GM12878 (cell line): ENCODE measurements around the gene ENPP7. TPM values are rescaled to one million over a fixed set of nuclear protein-coding genes. Genes with fewer than 3 reads are reported as not detected.

Source experiments
- ATAC-seq: fragments of 200-7000 bp; cut with Tn5 transposase; 3 replicates; pipeline ENCODE4 v1.9.1; 2020; ENCODE audit warnings: mild to moderate bottlenecking, moderate library complexity
- BruUV-seq: library from RNA; stranded (reverse); fragments of 400-500 nt; replicated peaks from 2 replicates; lab custom pipeline; 2021; lab: Mats Ljungman, UMichigan
- CTCF ChIA-PET: fragments of 300-600 bp; sonication (Branson Sonifier 250); formaldehyde crosslinking; extraction: SDS; loops from one replicate; lab custom pipeline; 2021; ENCODE audit warnings: inconsistent platforms; lab: Yijun Ruan, JAX
- POLR2A ChIA-PET: fragments of 350-600 bp; formaldehyde crosslinking; extraction: SDS; loops from one replicate; lab custom pipeline; 2021; ENCODE audit warnings: inconsistent platforms; lab: Charles Lee
- RAD21 ChIA-PET: fragments of 300-600 bp; sonication (Branson Sonifier 250); formaldehyde crosslinking; loops from one replicate; lab custom pipeline; 2023; ENCODE audit warnings: antibody characterized with exemption; ENCODE audit not compliant: unreplicated experiment; lab: Charles Lee
- SMC1A ChIA-PET: fragments of 300-600 bp; sonication (Branson Sonifier 250); formaldehyde crosslinking; loops from one replicate; lab custom pipeline; 2023; ENCODE audit not compliant: unreplicated experiment, uncharacterized antibody; lab: Charles Lee
- DNase-seq: peaks from one replicate; pipeline ENCODE4 v3.0.0-alpha.2; 2011; ENCODE audit warnings: low read depth, low spot score
- FAIRE-seq: peaks from 3 replicates; lab custom pipeline; 2011; peaks lifted over from hg19 to GRCh38; lab: Jason Lieb, UNC
- H2AFZ ChIP-seq: 2 replicates; pipeline ENCODE4 v1.6.0; 2011; ENCODE audit warnings: low read depth, low read length, control low read depth; ENCODE audit not compliant: control insufficient read depth
- H3K27ac ChIP-seq: 2 replicates; pipeline ENCODE4 v1.5.1; 2011; ENCODE audit warnings: control low read depth; ENCODE audit not compliant: control insufficient read depth, insufficient read depth
- H3K27me3 ChIP-seq, 2 experiments: replicated peaks in 1 of 2; 2 replicates each; pipeline versions ENCODE4 v1.6.0 to v1.6.1; 2011; ENCODE audit warnings: low read length in 1 of 2; ENCODE audit not compliant: control insufficient read depth in 2 of 2, insufficient read depth in 2 of 2
- H3K36me3 ChIP-seq, 2 experiments: 2 replicates each; pipeline ENCODE4 v1.5.1; 2011; ENCODE audit warnings: low read length in 1 of 2; ENCODE audit not compliant: control insufficient read depth in 2 of 2, insufficient read depth in 2 of 2
- H3K4me1 ChIP-seq: 2 replicates; pipeline ENCODE4 v1.6.1; 2011; ENCODE audit warnings: mild to moderate bottlenecking, low read length, moderate library complexity, mixed read lengths; ENCODE audit not compliant: control insufficient read depth, insufficient read depth
- H3K4me2 ChIP-seq: 2 replicates; pipeline ENCODE4 v1.6.0; 2011; ENCODE audit warnings: control low read depth; ENCODE audit not compliant: control insufficient read depth, insufficient read depth
- H3K4me3 ChIP-seq: fragments of 200-600 bp; sonication (generic); 2 replicates; pipeline ENCODE4 v1.5.1; 2016
- H3K79me2 ChIP-seq: 2 replicates; pipeline ENCODE4 v1.6.0; 2011; ENCODE audit warnings: low read length; ENCODE audit not compliant: control insufficient read depth, insufficient read depth
- H3K9ac ChIP-seq: 2 replicates; pipeline ENCODE4 v1.8.0; 2011; ENCODE audit warnings: low read length, control low read depth, mixed read lengths; ENCODE audit not compliant: control insufficient read depth, insufficient read depth
- H3K9me3 ChIP-seq: replicated peaks from 3 replicates; pipeline ENCODE4 v1.5.1; 2011; ENCODE audit warnings: mild to moderate bottlenecking, low read length; ENCODE audit not compliant: control insufficient read depth, insufficient read depth
- H4K20me1 ChIP-seq: 2 replicates; pipeline ENCODE4 v1.6.0; 2011; ENCODE audit not compliant: control insufficient read depth, insufficient read depth
- NFIC ChIP-seq: IDR thresholded peaks from 2 replicates; pipeline ENCODE4 v1.6.1; 2012; ENCODE audit warnings: low read depth, mild to moderate bottlenecking, inconsistent platforms, low read length, moderate library complexity
- RCOR1 ChIP-seq: conservative IDR thresholded peaks from 2 replicates; pipeline ENCODE4 v1.6.1; 2012; ENCODE audit warnings: low read depth, low read length, improper control_type of control experiment
- RELB ChIP-seq: fragments of 450-650 bp; IDR thresholded peaks from 2 replicates; pipeline ENCODE4 v1.6.1; 2017; ENCODE audit warnings: low read depth, mild to moderate bottlenecking, moderate library complexity
- SUZ12 ChIP-seq: fragments of 200-600 bp; sonication (generic); IDR thresholded peaks from one replicate; pipeline ENCODE4 v1.6.1; 2018; ENCODE audit warnings: antibody characterized with exemption, mild to moderate bottlenecking; ENCODE audit not compliant: unreplicated experiment
- WGBS: methylation state at CpG from one replicate; pipeline ENCODE4 v1.1.6; 2016; ENCODE audit warnings: low lambda C conversion rate; ENCODE audit not compliant: insufficient replicate concordance, insufficient coverage; ENCODE audit errors: missing lambda C conversion rate; 5-methylcytosine and 5-hydroxymethylcytosine counted together
- in situ Hi-C: fragments of 300-500 bp; cut with MboI; formaldehyde crosslinking; loops from 9 replicates; pipeline ENCODE4 v1.14.3; 2018; ENCODE audit warnings: mixed read lengths
- intact Hi-C: fragments of 100-400 bp; cut with micrococcal nuclease; formaldehyde crosslinking; loops from one replicate; pipeline ENCODE4 v1.14.2; 2022; ENCODE audit not compliant: unreplicated experiment
- polyA plus RNA-seq, 11 experiments: library from polyadenylated mRNA; depleted of rRNA in 4 of 11; unstranded in 6 of 11; stranded (reverse) in 5 of 11; fragments of >200 nt; fragmentation: Nextera tagmentation in 4 of 11; fragmentation: Illumina TruSeq in 1 of 11; extraction: Ambion mirVana in 4 of 11; extraction: Trizol in 1 of 11; gene quantifications; 1 replicate in 1 of 11; 2 replicates in 10 of 11; pipeline versions ENCODE4 v1.2.1 to v1.2.3, GENCODE V29; 2011 to 2016; ENCODE audit warnings: inconsistent platforms in 2 of 11, missing spikeins in 2 of 11, low read depth in 1 of 11
- total RNA-seq, 4 experiments: library from RNA; depleted of rRNA in 3 of 4; stranded (reverse); fragments of >200 nt in 3 of 4; fragmentation: Illumina TruSeq in 1 of 4; extraction: Trizol in 1 of 4; gene quantifications; 2 replicates each; pipeline versions ENCODE4 v1.2.1 to v1.2.3, GENCODE V29; 2013 to 2021

Gene ENPP7
- total and polyA plus RNA-seq, 10 of the 15 experiments (the other 5 are each of a cell fraction or from before 2014, with no cell fraction given): 0.04 to 0.41 (median 0.18) TPM; not detected in 1

- TF ChIP-seq SUZ12 (peak; percentile 52), NFIC (no peak), RCOR1 (no peak), RELB (no peak)
- H4K20me1 ChIP-seq: no peaks in the 10 kb centered on the region
- no peaks in the 10 kb centered on the region for H3K79me2 ChIP-seq
- H3K4me2 ChIP-seq: no peak overlapping the region
- WGBS: 32% methylated on average over 47 of the region's 68 CpGs
- no peaks in the 10 kb centered on the region for H3K9me3 ChIP-seq
- ChIA-PET RAD21 (interaction anchor here (0.7 to 1.0 kb wide), 2 partner anchors 46 to 179 kb away, joined by 3 read pairs; no protein-coding TSS in a partner anchor), SMC1A (interaction anchor here (2.6 kb wide), 1 partner anchor 179 kb away, joined by 11 read pairs; no protein-coding TSS in a partner anchor), POLR2A (no interaction called here), CTCF (interaction anchor here (2.1 to 2.2 kb wide), 2 partner anchors 45 to 179 kb away, joined by 5 to 21 read pairs; no protein-coding TSS in a partner anchor)
- DNase-seq: no peak
- H3K27ac ChIP-seq: no peak overlapping the region
- intact Hi-C loops (loop anchor here (2.0 kb wide), 1 partner anchor 180 kb away; no protein-coding TSS in a partner anchor), in situ Hi-C loops (no loop called here)
- BruUV-seq: no TSS peak
- no peak overlapping the region for H2AFZ ChIP-seq
- H3K4me1 ChIP-seq: peaks cover 4% of the 10 kb centered on the region; the same call in 1 of the 2 replicates
- H3K27me3 ChIP-seq: peaks cover 14 to 16% of the 10 kb centered on the region in 2 experiments; a peak in 3 of 4 replicates
- H3K9ac ChIP-seq: no peak overlapping the region
- H3K36me3 ChIP-seq: peaks cover 2 to 3% of the 10 kb centered on the region in 2 experiments; a peak in 2 of 4 replicates
- no peak for FAIRE-seq
- no peak for ATAC-seq
- H3K4me3 ChIP-seq: no peak overlapping the region
Observed at GRCh38 chr17:79790805-79791734, 60.3 kb downstream of the ENPP7 start.
